A673 (cell line): ENCODE data around the gene OSBP2. TPM values are rescaled to one million over a fixed set of nuclear protein-coding genes. Genes with fewer than 3 reads are reported as not detected.

Source experiments
- BruUV-seq: library from RNA; stranded (reverse); fragments of 400-500 nt; replicated peaks from 2 replicates; lab custom pipeline; 2021; lab: Mats Ljungman, UMichigan
- CTCF ChIA-PET: fragments of 300-600 bp; sonication (Branson Sonifier 250); formaldehyde crosslinking; loops from one replicate; lab custom pipeline; 2022; ENCODE audit warnings: antibody characterized with exemption; lab: Charles Lee
- POLR2A ChIA-PET: fragments of 300-600 bp; sonication (Branson Sonifier 250); formaldehyde crosslinking; loops from one replicate; lab custom pipeline; 2022; ENCODE audit warnings: antibody characterized with exemption; ENCODE audit not compliant: low non-redundant PET; lab: Charles Lee
- DNase-seq: peaks from one replicate; pipeline ENCODE4 v3.0.0-alpha.2; 2015; ENCODE audit warnings: low spot score
- H3K27ac ChIP-seq: fragments of 200-600 bp; sonication (generic); 2 replicates; pipeline ENCODE4 v1.5.1; 2016; ENCODE audit warnings: mixed run types, low read depth, mild to moderate bottlenecking, mixed read lengths, antibody characterized with exemption, low read length; ENCODE audit not compliant: poor library complexity, severe bottlenecking
- H3K27me3 ChIP-seq: fragments of 200-600 bp; sonication (generic); replicated peaks from 2 replicates; pipeline ENCODE4 v1.6.1; 2017; ENCODE audit warnings: mixed run types, low read depth, mild to moderate bottlenecking, mixed read lengths, antibody characterized with exemption, low read length; ENCODE audit not compliant: insufficient read depth, poor library complexity
- H3K36me3 ChIP-seq: fragments of 200-600 bp; sonication (generic); 2 replicates; pipeline ENCODE4 v1.6.1; 2016; ENCODE audit warnings: mixed run types, mild to moderate bottlenecking, mixed read lengths, antibody characterized with exemption, low read length; ENCODE audit not compliant: insufficient read depth, poor library complexity, severe bottlenecking
- H3K4me1 ChIP-seq: fragments of 200-600 bp; sonication (generic); 2 replicates; pipeline ENCODE4 v1.6.1; 2017; ENCODE audit warnings: mixed run types, mild to moderate bottlenecking, mixed read lengths, antibody characterized with exemption, low read length; ENCODE audit not compliant: insufficient read depth, poor library complexity, severe bottlenecking
- H3K4me3 ChIP-seq: fragments of 200-600 bp; sonication (generic); 2 replicates; pipeline ENCODE4 v1.5.1; 2016; ENCODE audit warnings: low read depth, mixed run types, mild to moderate bottlenecking, mixed read lengths, low read length; ENCODE audit not compliant: poor library complexity, severe bottlenecking
- H3K9me3 ChIP-seq: fragments of 200-600 bp; sonication (generic); 2 replicates; pipeline ENCODE4 v1.6.1; 2016; ENCODE audit warnings: mixed run types, low read depth, mild to moderate bottlenecking, mixed read lengths, antibody characterized with exemption, low read length; ENCODE audit not compliant: poor library complexity, severe bottlenecking
- CTCF ChIP-seq: fragments of 300-800, 200-600 bp; sonication (generic); conservative IDR thresholded peaks from 2 replicates; pipeline ENCODE4 v1.5.1; 2017; ENCODE audit warnings: low read depth, mild to moderate bottlenecking, antibody characterized with exemption, low read length, moderate library complexity, mixed read lengths
- EZH2 ChIP-seq: fragments of 200-600 bp; sonication (generic); IDR thresholded peaks from 2 replicates; pipeline ENCODE4 v1.6.1; 2017; ENCODE audit warnings: borderline replicate concordance, low read depth, mild to moderate bottlenecking, mixed read lengths, antibody characterized with exemption, low read length; ENCODE audit not compliant: poor library complexity, severe bottlenecking
- intact Hi-C: fragments of 100-400 bp; cut with micrococcal nuclease; formaldehyde crosslinking; loops from one replicate; pipeline ENCODE4 v1.10.0; 2022; ENCODE audit not compliant: unreplicated experiment
- total RNA-seq: library from RNA; stranded (reverse); gene quantifications from 2 replicates; pipeline ENCODE4 v1.2.3, GENCODE V29; 2021

OSBP2 gene
- total RNA-seq, 1 experiment from 2014 or later, result 1.8 TPM

- DNase-seq, result no peak
- no peaks in the 10 kb centered on the region for H3K9me3 ChIP-seq
- ChIA-PET CTCF (no interaction called here), POLR2A (no interaction called here)
- no TSS peak for BruUV-seq
- H3K4me3 ChIP-seq, result no peak overlapping the region
- H3K4me1 ChIP-seq, result peaks cover 21% of the 10 kb centered on the region
- no peaks in the 10 kb centered on the region for H3K27me3 ChIP-seq
- no peak overlapping the region for H3K27ac ChIP-seq
- intact Hi-C loops, result no loop called here
- no peaks in the 10 kb centered on the region for H3K36me3 ChIP-seq
- no peak for TF ChIP-seq CTCF
- no peak for TF ChIP-seq EZH2
Observed at GRCh38 chr22:30881361-30882183, 186.9 kb downstream of the OSBP2 start.

- BruUV-seq, result no TSS peak
- ChIA-PET CTCF (no interaction called here), POLR2A (no interaction called here)
- Histone ChIP-seq H3K4me1 (peaks cover 14% of the 10 kb centered on the region), H3K36me3 (no peaks in the 10 kb centered on the region), H3K9me3 (no peaks in the 10 kb centered on the region), H3K4me3 (no peak overlapping the region), H3K27ac (no peak overlapping the region), H3K27me3 (no peaks in the 10 kb centered on the region)
- intact Hi-C loops, result no loop called here
- no peak for TF ChIP-seq EZH2
- no peak for TF ChIP-seq CTCF
- DNase-seq, result no peak
Observed at GRCh38 chr22:30882184-30882717, 187.6 kb downstream of the OSBP2 start.

GRCh38 chr22:30882974-30883533 is 188.4 kb downstream of the OSBP2 start:
- ChIA-PET CTCF (no interaction called here), POLR2A (no interaction called here)
- Histone ChIP-seq H3K4me1 (peaks cover 10% of the 10 kb centered on the region), H3K9me3 (no peaks in the 10 kb centered on the region), H3K36me3 (no peaks in the 10 kb centered on the region), H3K27me3 (no peaks in the 10 kb centered on the region), H3K27ac (no peak overlapping the region), H3K4me3 (no peak overlapping the region)
- TF ChIP-seq CTCF, result no peak
- no peak for TF ChIP-seq EZH2
- no TSS peak for BruUV-seq
- intact Hi-C loops, result no loop called here
- no peak for DNase-seq
